OCI-LY1 (cell line): Measurements from ENCODE around the gene ORC3.

Experiments used
- H2AFZ ChIP-seq: fragments of 200-600 bp; sonication (generic), shearing (Covaris generic); 2 replicates; pipeline ENCODE4 v1.6.0; 2014; ENCODE audit warnings: antibody characterized with exemption, mild to moderate bottlenecking, low read length
- H3F3A ChIP-seq: fragments of 200-600 bp; sonication (generic), shearing (Covaris generic); 2 replicates; pipeline ENCODE4 v1.6.0; 2014; ENCODE audit warnings: mild to moderate bottlenecking, antibody characterized with exemption, low read length, moderate library complexity; ENCODE audit not compliant: insufficient read depth
- H3K27ac ChIP-seq: fragments of 200-600 bp; sonication (generic); 2 replicates; pipeline ENCODE4 v1.5.1; 2014; ENCODE audit warnings: low read length, mixed run types, mild to moderate bottlenecking, low read depth; ENCODE audit not compliant: poor library complexity, severe bottlenecking
- H3K27me3 ChIP-seq: fragments of 200-600 bp; sonication (generic); 2 replicates; pipeline ENCODE4 v1.6.0; 2014; ENCODE audit warnings: antibody characterized with exemption, mild to moderate bottlenecking, low read length, moderate library complexity; ENCODE audit not compliant: insufficient read depth
- H3K36me3 ChIP-seq: fragments of 200-600 bp; sonication (generic); 2 replicates; pipeline ENCODE4 v1.6.1; 2014; ENCODE audit warnings: mild to moderate bottlenecking, antibody characterized with exemption, low read length, moderate library complexity, mixed read lengths; ENCODE audit not compliant: insufficient read depth
- H3K4me1 ChIP-seq: fragments of 200-600 bp; sonication (generic); 2 replicates; pipeline ENCODE4 v1.5.1; 2014; ENCODE audit warnings: mild to moderate bottlenecking, low read length, moderate library complexity; ENCODE audit not compliant: insufficient read depth, severe bottlenecking
- H3K4me2 ChIP-seq: fragments of 200-600 bp; sonication (generic), shearing (Covaris generic); 2 replicates; pipeline ENCODE4 v1.6.1; 2014; ENCODE audit warnings: low read length
- H3K4me3 ChIP-seq: fragments of 200-600 bp; sonication (generic); 2 replicates; pipeline ENCODE4 v1.5.1; 2014; ENCODE audit warnings: low read length, low read depth, mild to moderate bottlenecking, mixed read lengths; ENCODE audit not compliant: poor library complexity, severe bottlenecking
- H3K79me2 ChIP-seq: fragments of 200-600 bp; shearing (Covaris generic); 2 replicates; pipeline ENCODE4 v1.6.1; 2016; ENCODE audit warnings: mixed run types, low read length, mixed read lengths; ENCODE audit not compliant: insufficient read depth
- H3K9ac ChIP-seq: fragments of 200-600 bp; sonication (generic), shearing (Covaris generic); 2 replicates; pipeline ENCODE4 v1.6.1; 2014; ENCODE audit warnings: mild to moderate bottlenecking, low read length, mixed read lengths
- H3K9me2 ChIP-seq: fragments of 200-600 bp; sonication (generic), shearing (Covaris generic); 2 replicates; pipeline ENCODE4 v1.6.1; 2014; ENCODE audit warnings: low read depth, mild to moderate bottlenecking, low read length, mixed read lengths
- H3K9me3 ChIP-seq: fragments of 200-600 bp; shearing (Covaris generic); 2 replicates; pipeline ENCODE4 v1.6.1; 2014; ENCODE audit warnings: low read length, mixed read lengths
- H4K20me1 ChIP-seq: fragments of 200-600 bp; sonication (generic), shearing (Covaris generic); 2 replicates; pipeline ENCODE4 v1.6.0; 2016; ENCODE audit warnings: mild to moderate bottlenecking, low read length; ENCODE audit not compliant: insufficient read depth
- EZH2 ChIP-seq: fragments of 200-600 bp; sonication (generic), shearing (Covaris generic); IDR thresholded peaks from 2 replicates; pipeline ENCODE4 v1.8.0; 2017; ENCODE audit warnings: borderline replicate concordance, mixed run types, mild to moderate bottlenecking, antibody characterized with exemption, low read length, moderate library complexity, mixed read lengths
- TF ChIP-seq, protein P1 (sequence below): fragments of 200-600 bp; sonication (generic), shearing (Covaris generic); IDR thresholded peaks from 2 replicates; pipeline ENCODE4 v1.5.1; 2017; ENCODE audit warnings: mild to moderate bottlenecking, antibody characterized with exemption, low read length, moderate library complexity, mixed read lengths

Gene ORC3

GRCh38 chr6:87628881-87629280 is 38.9 kb downstream of the ORC3 start:
- H3F3A ChIP-seq: no peaks in the 10 kb centered on the region
- H3K9me2 ChIP-seq: no peaks in the 10 kb centered on the region
- no peak overlapping the region for H3K27ac ChIP-seq
- H3K9ac ChIP-seq: no peak overlapping the region
- H2AFZ ChIP-seq: no peak overlapping the region
- no peaks in the 10 kb centered on the region for H3K27me3 ChIP-seq
- H3K36me3 ChIP-seq: peaks cover 33% of the 10 kb centered on the region
- no peak overlapping the region for H3K4me3 ChIP-seq
- H3K9me3 ChIP-seq: no peaks in the 10 kb centered on the region
- no peaks in the 10 kb centered on the region for H3K79me2 ChIP-seq
- TF ChIP-seq, protein P1, sequence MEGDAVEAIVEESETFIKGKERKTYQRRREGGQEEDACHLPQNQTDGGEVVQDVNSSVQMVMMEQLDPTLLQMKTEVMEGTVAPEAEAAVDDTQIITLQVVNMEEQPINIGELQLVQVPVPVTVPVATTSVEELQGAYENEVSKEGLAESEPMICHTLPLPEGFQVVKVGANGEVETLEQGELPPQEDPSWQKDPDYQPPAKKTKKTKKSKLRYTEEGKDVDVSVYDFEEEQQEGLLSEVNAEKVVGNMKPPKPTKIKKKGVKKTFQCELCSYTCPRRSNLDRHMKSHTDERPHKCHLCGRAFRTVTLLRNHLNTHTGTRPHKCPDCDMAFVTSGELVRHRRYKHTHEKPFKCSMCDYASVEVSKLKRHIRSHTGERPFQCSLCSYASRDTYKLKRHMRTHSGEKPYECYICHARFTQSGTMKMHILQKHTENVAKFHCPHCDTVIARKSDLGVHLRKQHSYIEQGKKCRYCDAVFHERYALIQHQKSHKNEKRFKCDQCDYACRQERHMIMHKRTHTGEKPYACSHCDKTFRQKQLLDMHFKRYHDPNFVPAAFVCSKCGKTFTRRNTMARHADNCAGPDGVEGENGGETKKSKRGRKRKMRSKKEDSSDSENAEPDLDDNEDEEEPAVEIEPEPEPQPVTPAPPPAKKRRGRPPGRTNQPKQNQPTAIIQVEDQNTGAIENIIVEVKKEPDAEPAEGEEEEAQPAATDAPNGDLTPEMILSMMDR: no peak
- TF ChIP-seq EZH2: no peak
- no peak overlapping the region for H3K4me2 ChIP-seq
- H4K20me1 ChIP-seq: no peaks in the 10 kb centered on the region
- H3K4me1 ChIP-seq: peaks cover 5% of the 10 kb centered on the region

- no peak for TF ChIP-seq EZH2
- TF ChIP-seq, protein P1: no peak
- Histone ChIP-seq H3K9me3 (no peaks in the 10 kb centered on the region), H2AFZ (no peak overlapping the region), H3K27ac (no peak overlapping the region), H4K20me1 (no peaks in the 10 kb centered on the region), H3K79me2 (no peaks in the 10 kb centered on the region), H3K9me2 (no peaks in the 10 kb centered on the region), H3K36me3 (peaks cover 38% of the 10 kb centered on the region), H3K27me3 (no peaks in the 10 kb centered on the region), H3K4me1 (peaks cover 5% of the 10 kb centered on the region), H3F3A (no peaks in the 10 kb centered on the region), H3K4me2 (no peak overlapping the region), H3K4me3 (no peak overlapping the region), H3K9ac (no peak overlapping the region)
Observed at GRCh38 chr6:87630746-87631145, 40.8 kb downstream of the ORC3 start.

DNA sequence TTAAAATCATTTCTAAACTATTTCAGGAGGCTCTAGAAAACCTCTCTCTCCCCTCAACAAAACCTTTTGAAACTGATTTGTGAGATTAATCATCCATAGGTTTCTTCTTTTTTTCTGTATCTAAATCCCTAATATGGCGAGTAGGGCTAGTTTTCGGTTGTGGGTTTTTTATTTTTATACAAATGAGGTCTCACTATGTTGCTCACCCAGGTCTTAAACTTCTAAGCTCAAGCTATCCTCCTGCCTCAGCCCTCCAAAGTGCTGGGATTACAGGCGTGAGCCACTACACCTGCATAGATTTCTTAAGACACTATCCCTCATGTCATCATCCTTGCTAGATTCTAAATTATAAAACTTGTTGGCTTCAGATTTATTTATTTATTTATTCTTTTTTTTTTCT is 43.9 kb downstream of the ORC3 start:
- no peak overlapping the region for H2AFZ ChIP-seq
- no peak overlapping the region for H3K4me2 ChIP-seq
- H3K27ac ChIP-seq: no peak overlapping the region
- TF ChIP-seq EZH2: no peak
- TF ChIP-seq, protein P1: no peak
- no peaks in the 10 kb centered on the region for H3K9me2 ChIP-seq
- no peak overlapping the region for H3K4me3 ChIP-seq
- H3F3A ChIP-seq: no peaks in the 10 kb centered on the region
- no peaks in the 10 kb centered on the region for H3K27me3 ChIP-seq
- H4K20me1 ChIP-seq: no peaks in the 10 kb centered on the region
- no peaks in the 10 kb centered on the region for H3K9me3 ChIP-seq
- no peaks in the 10 kb centered on the region for H3K79me2 ChIP-seq
- H3K9ac ChIP-seq: no peak overlapping the region
- no peaks in the 10 kb centered on the region for H3K4me1 ChIP-seq
- peaks cover 52% of the 10 kb centered on the region for H3K36me3 ChIP-seq
